IMR-90 (cell line): ENCODE results near the gene COL17A1. TPM values are rescaled to one million over a fixed set of nuclear protein-coding genes. Genes with fewer than 3 reads are reported as not detected.

ENCODE experiments used
- ATAC-seq: fragments of 200-7000 bp; cut with Tn5 transposase; 2 replicates; pipeline ENCODE4 v1.9.1; 2020; ENCODE audit warnings: low read depth, mild to moderate bottlenecking, moderate library complexity
- BruUV-seq: library from RNA; stranded (reverse); fragments of 400-500 nt; replicated peaks from 2 replicates; lab custom pipeline; 2021; lab: Mats Ljungman, UMichigan
- CTCF ChIA-PET: fragments of 300-600 bp; formaldehyde crosslinking; extraction: SDS; loops from one replicate; lab custom pipeline; 2021; ENCODE audit warnings: antibody characterized with exemption; lab: Yijun Ruan, JAX
- POLR2A ChIA-PET: fragments of 300-600 bp; sonication (Branson Sonifier 250); formaldehyde crosslinking; loops from one replicate; lab custom pipeline; 2022; ENCODE audit warnings: antibody characterized with exemption; ENCODE audit not compliant: unreplicated experiment; lab: Charles Lee
- DNase-seq: peaks from one replicate; pipeline ENCODE4 v3.0.0; 2013
- H2AFZ ChIP-seq: replicated peaks from 2 replicates; pipeline ENCODE3; 2013; ENCODE audit warnings: low read length, mild to moderate bottlenecking; ENCODE audit not compliant: poor library complexity
- H2AK5ac ChIP-seq: 2 replicates; pipeline ENCODE4 v1.6.1; 2013; ENCODE audit warnings: low read depth, low read length, inconsistent platforms
- H2AK9ac ChIP-seq: replicated peaks from 2 replicates; pipeline ENCODE3; 2013; ENCODE audit warnings: mild to moderate bottlenecking, low read depth, low read length, moderate library complexity; ENCODE audit not compliant: poor library complexity
- H2BK120ac ChIP-seq: 2 replicates; pipeline ENCODE4 v1.6.1; 2013; ENCODE audit warnings: low read depth, low read length, inconsistent platforms
- H2BK15ac ChIP-seq: 3 replicates; pipeline ENCODE4 v1.6.1; 2013; ENCODE audit warnings: low read depth, low read length, inconsistent platforms
- H2BK20ac ChIP-seq: 2 replicates; pipeline ENCODE4 v1.6.1; 2013; ENCODE audit warnings: low read depth, mild to moderate bottlenecking, inconsistent platforms, low read length, moderate library complexity
- H2BK5ac ChIP-seq: 2 replicates; pipeline ENCODE4 v1.6.1; 2013; ENCODE audit warnings: mild to moderate bottlenecking, low read depth, low read length, inconsistent platforms; ENCODE audit not compliant: poor library complexity, severe bottlenecking
- H3K14ac ChIP-seq: replicated peaks from 2 replicates; pipeline ENCODE4 v1.6.1; 2013; ENCODE audit warnings: low read depth, low read length, inconsistent platforms
- H3K18ac ChIP-seq: 2 replicates; pipeline ENCODE4 v1.6.1; 2013; ENCODE audit warnings: low read depth, low read length, control low read depth
- H3K23ac ChIP-seq: 2 replicates; pipeline ENCODE4 v1.6.1; 2013; ENCODE audit warnings: low read depth, low read length, inconsistent platforms
- H3K27ac ChIP-seq: 2 replicates; pipeline ENCODE4 v1.5.1; 2013; ENCODE audit warnings: mild to moderate bottlenecking, control low read depth, low read length; ENCODE audit not compliant: insufficient read depth
- H3K27me3 ChIP-seq: 2 replicates; pipeline ENCODE4 v1.6.1; 2013; ENCODE audit warnings: low read length; ENCODE audit not compliant: control insufficient read depth, insufficient read depth
- H3K36me3 ChIP-seq: 2 replicates; pipeline ENCODE4 v1.6.1; 2013; ENCODE audit warnings: low read length, mixed read lengths; ENCODE audit not compliant: control insufficient read depth, insufficient read depth
- H3K4ac ChIP-seq: 2 replicates; pipeline ENCODE4 v1.6.1; 2013; ENCODE audit warnings: low read depth, low read length, inconsistent platforms
- H3K4me1 ChIP-seq: 2 replicates; pipeline ENCODE4 v1.6.1; 2013; ENCODE audit warnings: low read length, mixed read lengths; ENCODE audit not compliant: control insufficient read depth, insufficient read depth
- H3K4me2 ChIP-seq: 2 replicates; pipeline ENCODE4 v1.6.1; 2013; ENCODE audit warnings: low read depth, mild to moderate bottlenecking, control low read depth, low read length, moderate library complexity
- H3K4me3 ChIP-seq: 2 replicates; pipeline ENCODE4 v1.5.1; 2013; ENCODE audit warnings: low read depth, mild to moderate bottlenecking, control low read depth, low read length, moderate library complexity; ENCODE audit not compliant: insufficient read depth
- H3K56ac ChIP-seq: 2 replicates; pipeline ENCODE4 v1.6.1; 2013; ENCODE audit warnings: low read length, inconsistent platforms; ENCODE audit not compliant: insufficient read depth; ENCODE audit errors: extremely low read depth
- H3K79me1 ChIP-seq, 2 experiments: 2 replicates each; pipeline ENCODE4 v1.6.1; 2013; ENCODE audit warnings: low read length in 2 of 2, inconsistent platforms in 1 of 2, low read depth in 1 of 2
- H3K9ac ChIP-seq: 2 replicates; pipeline ENCODE4 v1.6.1; 2013; ENCODE audit warnings: low read depth, low read length, control low read depth
- H3K9me1 ChIP-seq: 2 replicates; pipeline ENCODE4 v1.6.1; 2013; ENCODE audit warnings: low read length, inconsistent platforms; ENCODE audit not compliant: insufficient read depth
- H3K9me3 ChIP-seq: 2 replicates; pipeline ENCODE4 v1.6.1; 2013; ENCODE audit warnings: low read length; ENCODE audit not compliant: control insufficient read depth, insufficient read depth
- H4K20me1 ChIP-seq: 2 replicates; pipeline ENCODE4 v1.6.1; 2013; ENCODE audit warnings: low read length, inconsistent platforms; ENCODE audit not compliant: insufficient read depth
- H4K5ac ChIP-seq: 2 replicates; pipeline ENCODE4 v1.6.1; 2013; ENCODE audit warnings: mild to moderate bottlenecking, low read depth, low read length, control low read depth
- H4K8ac ChIP-seq, 2 experiments: 2 replicates each; pipeline ENCODE4 v1.6.1; 2013; ENCODE audit warnings: low read depth in 2 of 2, low read length in 2 of 2, control low read depth in 1 of 2, inconsistent platforms in 1 of 2
- H4K91ac ChIP-seq: 2 replicates; pipeline ENCODE4 v1.6.1; 2013; ENCODE audit warnings: low read depth, low read length, inconsistent platforms; ENCODE audit not compliant: insufficient read depth
- BHLHE40 ChIP-seq: fragments of 150-350 bp; IDR thresholded peaks from 2 replicates; pipeline ENCODE4 v1.6.1; 2016; ENCODE audit warnings: mild to moderate bottlenecking, low read depth, low read length
- CHD1 ChIP-seq: IDR thresholded peaks from 2 replicates; pipeline ENCODE4 v1.6.1; 2012; ENCODE audit warnings: low read depth, low read length, improper control_type of control experiment
- FOS ChIP-seq: fragments of 150-350 bp; IDR thresholded peaks from 2 replicates; pipeline ENCODE4 v1.6.1; 2016; ENCODE audit warnings: low read depth, low read length
- MAFK ChIP-seq: IDR thresholded peaks from 2 replicates; pipeline ENCODE4 v1.6.1; 2012; ENCODE audit warnings: low read depth, low read length, improper control_type of control experiment
- MAZ ChIP-seq: IDR thresholded peaks from 2 replicates; pipeline ENCODE4 v1.6.1; 2012; ENCODE audit warnings: low read depth, mild to moderate bottlenecking, low read length, improper control_type of control experiment, moderate library complexity, borderline replicate concordance
- MXI1 ChIP-seq: IDR thresholded peaks from 2 replicates; pipeline ENCODE4 v1.6.1; 2012; ENCODE audit warnings: low read depth, mild to moderate bottlenecking, low read length, moderate library complexity, borderline replicate concordance
- NFE2L2 ChIP-seq: fragments of 150-350 bp; IDR thresholded peaks from 2 replicates; pipeline ENCODE4 v1.6.1; 2016; ENCODE audit warnings: low read depth, mild to moderate bottlenecking, low read length
- POLR2A ChIP-seq: IDR thresholded peaks from 2 replicates; pipeline ENCODE4 v1.6.1; 2012; ENCODE audit warnings: mild to moderate bottlenecking, low read depth, low read length
- RAD21 ChIP-seq: IDR thresholded peaks from 2 replicates; pipeline ENCODE4 v1.6.1; 2012; ENCODE audit warnings: low read length, improper control_type of control experiment
- RCOR1 ChIP-seq: IDR thresholded peaks from 2 replicates; pipeline ENCODE4 v1.6.1; 2012; ENCODE audit warnings: mild to moderate bottlenecking, low read length, improper control_type of control experiment; ENCODE audit not compliant: insufficient replicate concordance
- RFX5 ChIP-seq: IDR thresholded peaks from 2 replicates; pipeline ENCODE4 v1.8.0; 2012; ENCODE audit warnings: low read depth, mild to moderate bottlenecking, low read length, moderate library complexity
- WGBS, 2 experiments: methylation state at CpG; one replicate each; pipeline versions ENCODE4 v1.1.5 to v1.1.7; 2013; ENCODE audit warnings: missing lambda C conversion rate in 2 of 2; ENCODE audit not compliant: insufficient read length in 1 of 2; ENCODE audit errors: extremely low coverage in 2 of 2; 5-methylcytosine and 5-hydroxymethylcytosine counted together
- dilution Hi-C: fragments of 300-500 bp; cut with HindIII; formaldehyde crosslinking; loops from one replicate; pipeline ENCODE4 v1.14.3; 2018; ENCODE audit warnings: low sequenced_read_pairs; ENCODE audit not compliant: unreplicated experiment
- in situ Hi-C: fragments of 300-500 bp; cut with MboI; formaldehyde crosslinking; loops from 3 replicates; pipeline ENCODE4 v1.14.3; 2019; ENCODE audit warnings: low sequenced_read_pairs, inconsistent platforms, mixed read lengths
- intact Hi-C: fragments of 100-400 bp; cut with micrococcal nuclease; formaldehyde crosslinking; loops from 2 replicates; pipeline ENCODE4 v1.10.0; 2022
- polyA plus RNA-seq, 3 experiments: library from polyadenylated mRNA; depleted of rRNA; stranded (reverse); fragments of >200 nt; gene quantifications; 2 replicates each; pipeline ENCODE4 v1.2.3, GENCODE V29; 2012; ENCODE audit warnings: low replicate concordance in 1 of 3
- total RNA-seq: library from RNA; depleted of rRNA; stranded (reverse); fragments of >200 nt; gene quantifications from 2 replicates; pipeline ENCODE4 v1.2.3, GENCODE V29; 2012
- TF ChIP-seq, protein P1 (sequence below): fragments of 150-350 bp; IDR thresholded peaks from 2 replicates; pipeline ENCODE4 v1.6.1; 2016; ENCODE audit warnings: low read depth, mild to moderate bottlenecking, low read length, moderate library complexity, borderline replicate concordance
- TF ChIP-seq, protein P2 (sequence below): conservative IDR thresholded peaks from 2 replicates; pipeline ENCODE4 v1.5.1; 2012; ENCODE audit warnings: mild to moderate bottlenecking, low read depth, low read length, improper control_type of control experiment

Gene COL17A1
- total and polyA plus RNA-seq, 2 of the 4 experiments (the other 2 are of a cell fraction): 0.14 to 0.18 TPM

- H3K9ac ChIP-seq: no peak overlapping the region
- no peaks in the 10 kb centered on the region for H4K20me1 ChIP-seq
- H2BK120ac ChIP-seq: no peak overlapping the region
- H4K91ac ChIP-seq: no peak overlapping the region
- H4K5ac ChIP-seq: no peak overlapping the region
- H3K27ac ChIP-seq: no peak overlapping the region
- no peak overlapping the region for H2BK15ac ChIP-seq
- no peak overlapping the region for H2AK5ac ChIP-seq
- H4K8ac ChIP-seq: no peak overlapping the region
- H3K36me3 ChIP-seq: no peaks in the 10 kb centered on the region
- no peak overlapping the region for H3K23ac ChIP-seq
- H2BK5ac ChIP-seq: no peak overlapping the region
- no TSS peak for BruUV-seq
- no peak for DNase-seq
- H3K4me3 ChIP-seq: no peak overlapping the region
- dilution Hi-C loops (no loop called here), in situ Hi-C loops (no loop called here), intact Hi-C loops (no loop called here)
- no peak overlapping the region for H3K56ac ChIP-seq
- no peak overlapping the region for H2AK9ac ChIP-seq
- no CpG with 5 or more reads among the region's 1 CpG for WGBS, 2 experiments
- H3K14ac ChIP-seq: no peak overlapping the region
- H3K4ac ChIP-seq: no peak overlapping the region
- H3K4me2 ChIP-seq: no peak overlapping the region
- H3K9me3 ChIP-seq: no peaks in the 10 kb centered on the region
- POLR2A ChIA-PET: no interaction called here
- no peaks in the 10 kb centered on the region for H3K79me1 ChIP-seq
- CTCF ChIA-PET: no interaction called here
- ATAC-seq: no peak
- TF ChIP-seq RFX5 (no peak), BHLHE40 (no peak), RCOR1 (no peak), POLR2A (no peak), MAZ (no peak), NFE2L2 (no peak), MAFK (no peak), FOS (no peak), RAD21 (no peak), MXI1 (no peak), CHD1 (no peak)
- TF ChIP-seq, protein P1, sequence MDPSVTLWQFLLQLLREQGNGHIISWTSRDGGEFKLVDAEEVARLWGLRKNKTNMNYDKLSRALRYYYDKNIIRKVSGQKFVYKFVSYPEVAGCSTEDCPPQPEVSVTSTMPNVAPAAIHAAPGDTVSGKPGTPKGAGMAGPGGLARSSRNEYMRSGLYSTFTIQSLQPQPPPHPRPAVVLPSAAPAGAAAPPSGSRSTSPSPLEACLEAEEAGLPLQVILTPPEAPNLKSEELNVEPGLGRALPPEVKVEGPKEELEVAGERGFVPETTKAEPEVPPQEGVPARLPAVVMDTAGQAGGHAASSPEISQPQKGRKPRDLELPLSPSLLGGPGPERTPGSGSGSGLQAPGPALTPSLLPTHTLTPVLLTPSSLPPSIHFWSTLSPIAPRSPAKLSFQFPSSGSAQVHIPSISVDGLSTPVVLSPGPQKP: no peak
- TF ChIP-seq, protein P2, sequence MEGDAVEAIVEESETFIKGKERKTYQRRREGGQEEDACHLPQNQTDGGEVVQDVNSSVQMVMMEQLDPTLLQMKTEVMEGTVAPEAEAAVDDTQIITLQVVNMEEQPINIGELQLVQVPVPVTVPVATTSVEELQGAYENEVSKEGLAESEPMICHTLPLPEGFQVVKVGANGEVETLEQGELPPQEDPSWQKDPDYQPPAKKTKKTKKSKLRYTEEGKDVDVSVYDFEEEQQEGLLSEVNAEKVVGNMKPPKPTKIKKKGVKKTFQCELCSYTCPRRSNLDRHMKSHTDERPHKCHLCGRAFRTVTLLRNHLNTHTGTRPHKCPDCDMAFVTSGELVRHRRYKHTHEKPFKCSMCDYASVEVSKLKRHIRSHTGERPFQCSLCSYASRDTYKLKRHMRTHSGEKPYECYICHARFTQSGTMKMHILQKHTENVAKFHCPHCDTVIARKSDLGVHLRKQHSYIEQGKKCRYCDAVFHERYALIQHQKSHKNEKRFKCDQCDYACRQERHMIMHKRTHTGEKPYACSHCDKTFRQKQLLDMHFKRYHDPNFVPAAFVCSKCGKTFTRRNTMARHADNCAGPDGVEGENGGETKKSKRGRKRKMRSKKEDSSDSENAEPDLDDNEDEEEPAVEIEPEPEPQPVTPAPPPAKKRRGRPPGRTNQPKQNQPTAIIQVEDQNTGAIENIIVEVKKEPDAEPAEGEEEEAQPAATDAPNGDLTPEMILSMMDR: no peak
- peaks cover under 1% of the 10 kb centered on the region; the same call in 1 of the 2 replicates for H3K9me1 ChIP-seq
- H2BK20ac ChIP-seq: no peak overlapping the region
- H3K27me3 ChIP-seq: no peaks in the 10 kb centered on the region
- H2AFZ ChIP-seq: no peak overlapping the region
- H3K4me1 ChIP-seq: peaks cover 2% of the 10 kb centered on the region; the same call in 1 of the 2 replicates
- no peak overlapping the region for H3K18ac ChIP-seq
Observed at GRCh38 chr10:104103956-104104355, 18.3 kb upstream of the COL17A1 start.
